Memory B cell (primary cell): ENCODE data around the gene PSORS1C1.
"Not testable (repeated sequence)": the region's sequence is repeated elsewhere in the genome, so short reads cannot be mapped to it uniquely, and the experiment has no call there.

ENCODE experiments used
- ATAC-seq: fragments of 150-1000 bp; cut with Tn5 transposase; 2 replicates; pipeline ENCODE4 v1.10.0; 2021; ENCODE audit warnings: low read depth, mild to moderate bottlenecking, moderate library complexity
- DNase-seq, 2 donors: peaks; one replicate each; pipeline ENCODE4 v3.0.0; 2022; ENCODE audit warnings: low spot score in 2 of 2
- H3K27ac Mint-ChIP-seq: one replicate; pipeline ENCODE4 v1.8.0; 2022; ENCODE audit warnings: mild to moderate bottlenecking, moderate library complexity, mixed read lengths
- H3K27me3 Mint-ChIP-seq: one replicate; pipeline ENCODE4 v1.8.0; 2022; ENCODE audit warnings: mixed read lengths
- H3K36me3 Mint-ChIP-seq: one replicate; pipeline ENCODE4 v1.8.0; 2022; ENCODE audit warnings: mild to moderate bottlenecking, mixed read lengths
- H3K4me1 Mint-ChIP-seq: one replicate; pipeline ENCODE4 v1.8.0; 2022; ENCODE audit warnings: mixed read lengths
- H3K4me3 Mint-ChIP-seq: one replicate; pipeline ENCODE4 v1.8.0; 2022; ENCODE audit warnings: mild to moderate bottlenecking, moderate library complexity, mixed read lengths
- H3K9me3 Mint-ChIP-seq: one replicate; pipeline ENCODE4 v1.8.0; 2022; ENCODE audit warnings: mixed read lengths

PSORS1C1 gene

GRCh38 chr6:31165064-31165832 lies 50.6 kb downstream of the PSORS1C1 start:
- DNase-seq: peak; percentile 45 to 46
- H3K27ac Mint-ChIP-seq: peak overlapping the region; percentile 64
- ATAC-seq: peak; percentile 98

DNA sequence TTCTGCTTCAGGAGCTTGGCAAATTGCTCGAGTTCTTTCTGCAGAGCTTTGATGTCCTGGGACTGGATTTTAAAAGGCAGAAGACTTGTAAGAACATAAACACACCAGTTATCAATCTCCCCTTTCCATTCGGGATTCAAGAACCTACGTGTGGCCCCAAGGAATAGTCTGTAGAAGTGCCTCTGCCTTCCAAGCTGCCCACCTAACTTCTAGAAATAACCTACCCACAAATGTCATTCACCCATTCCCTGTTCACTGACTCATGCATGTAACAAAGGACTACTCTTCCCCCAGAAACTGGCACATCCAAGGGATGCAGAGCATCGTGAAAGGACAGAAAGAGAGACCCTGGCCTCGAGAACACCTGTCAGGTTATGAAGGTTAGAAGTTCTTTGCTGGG lies 51.4 kb downstream of the PSORS1C1 start:
- H3K27me3 Mint-ChIP-seq: no peaks in the 10 kb centered on the region
- H3K9me3 Mint-ChIP-seq: no peaks in the 10 kb centered on the region
- no peak overlapping the region for H3K27ac Mint-ChIP-seq
- DNase-seq: no peak
- H3K36me3 Mint-ChIP-seq: peaks cover 3% of the 10 kb centered on the region
- H3K4me3 Mint-ChIP-seq: no peak overlapping the region
- peaks cover 11% of the 10 kb centered on the region for H3K4me1 Mint-ChIP-seq
- no peak for ATAC-seq

More at GRCh38 chr6:31165064-31165832, 50.6 kb downstream of the PSORS1C1 start:
- not testable (repeated sequence) for H3K27me3 Mint-ChIP-seq, H3K9me3 Mint-ChIP-seq, H3K36me3 Mint-ChIP-seq
- Mint-ChIP-seq H3K4me1 (peaks cover 11% of the 10 kb centered on the region), H3K4me3 (peak overlapping the region; percentile 75)

DNA sequence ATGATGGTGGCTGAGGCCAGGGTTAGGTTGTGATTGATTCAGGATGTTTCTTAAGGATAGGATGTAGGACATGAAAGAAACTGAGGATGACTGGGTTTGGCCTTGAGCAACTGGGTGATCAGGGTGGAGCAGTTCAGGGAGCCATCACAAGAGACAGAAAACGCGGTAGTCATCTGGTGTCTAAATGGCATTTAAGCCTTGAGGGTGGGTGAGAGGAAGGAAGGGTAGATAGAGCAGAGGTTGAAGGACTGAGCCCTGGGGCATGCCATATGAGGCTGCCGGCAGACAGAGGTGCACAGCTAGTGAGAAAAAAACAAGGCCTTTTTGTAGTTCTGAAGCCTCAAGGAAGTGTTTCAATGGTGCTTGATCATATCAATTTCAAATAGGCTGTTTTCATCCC lies 54.0 kb downstream of the PSORS1C1 start:
- DNase-seq (no peak), ATAC-seq (no peak)
- H3K27me3 Mint-ChIP-seq: no peaks in the 10 kb centered on the region
- H3K4me3 Mint-ChIP-seq: no peak overlapping the region
- no peaks in the 10 kb centered on the region for H3K36me3 Mint-ChIP-seq
- H3K4me1 Mint-ChIP-seq: peaks cover 8% of the 10 kb centered on the region
- no peaks in the 10 kb centered on the region for H3K9me3 Mint-ChIP-seq
- no peak overlapping the region for H3K27ac Mint-ChIP-seq

GRCh38 chr6:31169123-31169857 lies 54.7 kb downstream of the PSORS1C1 start:
- H3K27me3 Mint-ChIP-seq: no peaks in the 10 kb centered on the region
- ATAC-seq (no peak), DNase-seq (no peak)
- H3K4me3 Mint-ChIP-seq: no peak overlapping the region
- no peaks in the 10 kb centered on the region for H3K9me3 Mint-ChIP-seq
- no peak overlapping the region for H3K27ac Mint-ChIP-seq
- H3K4me1 Mint-ChIP-seq: peaks cover 8% of the 10 kb centered on the region
- H3K36me3 Mint-ChIP-seq: no peaks in the 10 kb centered on the region

DNA sequence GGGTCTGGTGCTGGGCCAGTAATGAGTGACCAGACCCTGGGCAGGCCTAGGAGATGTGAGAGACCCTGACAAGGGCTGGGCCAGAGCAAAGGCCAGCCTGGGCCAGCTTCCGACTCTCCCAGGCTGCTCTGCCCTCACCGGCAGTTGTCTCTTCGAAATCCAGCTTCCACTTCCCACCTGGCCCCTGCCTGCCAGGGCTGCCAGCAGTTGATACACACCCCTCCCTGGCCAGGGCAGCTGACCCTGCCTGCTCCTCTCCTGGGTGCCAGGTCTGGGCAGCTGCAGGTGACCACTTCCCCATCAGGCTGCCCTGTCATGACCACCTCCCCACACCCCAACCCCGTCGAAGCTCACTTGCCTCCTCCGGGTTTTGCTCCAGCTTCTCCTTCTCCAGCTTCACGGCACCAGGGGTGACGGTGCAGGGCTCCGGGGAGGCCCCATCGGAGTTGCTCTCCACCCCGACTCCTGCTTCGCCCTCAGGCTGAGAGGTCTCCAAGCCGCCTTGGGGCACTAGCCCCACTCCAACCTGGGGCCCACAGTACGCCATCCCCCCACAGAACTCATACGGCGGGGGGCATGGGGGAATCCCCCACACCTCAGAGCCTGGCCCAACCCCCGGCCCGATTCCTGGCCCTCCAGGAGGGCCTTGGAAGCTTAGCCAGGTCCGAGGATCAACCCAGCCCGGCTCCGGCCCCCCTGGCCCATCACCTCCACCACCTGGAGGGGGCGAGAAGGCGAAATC lies 55.4 kb downstream of the PSORS1C1 start:
- H3K27ac Mint-ChIP-seq, ATAC-seq, H3K27me3 Mint-ChIP-seq, H3K36me3 Mint-ChIP-seq, H3K4me3 Mint-ChIP-seq, H3K9me3 Mint-ChIP-seq, H3K4me1 Mint-ChIP-seq, DNase-seq: not testable (repeated sequence)

DNA sequence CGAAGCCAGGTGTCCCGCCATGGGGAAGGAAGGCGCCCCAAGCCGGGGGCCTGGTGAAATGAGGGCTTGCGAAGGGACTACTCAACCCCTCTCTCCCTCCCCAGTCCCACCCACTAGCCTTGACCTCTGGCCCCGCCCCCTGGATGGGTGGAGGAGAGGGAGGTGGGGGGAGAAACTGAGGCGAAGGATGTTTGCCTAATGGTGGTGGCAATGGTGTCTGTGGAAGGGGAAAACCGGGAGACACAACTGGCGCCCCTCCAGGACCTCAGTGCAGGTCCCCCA lies 55.9 kb downstream of the PSORS1C1 start, which contains the start of gene POU5F1:
POU5F1 (minus strand) TSS at position 83 of the 282 bp plus-strand sequence; CDS start at position 21, 62 bp downstream.
- Mint-ChIP-seq H3K9me3 (no peaks in the 10 kb centered on the region), H3K27ac (no peak within 1 kb of the TSS), H3K4me1 (no peaks in the 10 kb centered on the region), H3K36me3 (no peaks in the 10 kb centered on the region), H3K27me3 (no peaks in the 10 kb centered on the region), H3K4me3 (no peak within 1 kb of the TSS)
- ATAC-seq: no peak
- no peak for DNase-seq

DNA sequence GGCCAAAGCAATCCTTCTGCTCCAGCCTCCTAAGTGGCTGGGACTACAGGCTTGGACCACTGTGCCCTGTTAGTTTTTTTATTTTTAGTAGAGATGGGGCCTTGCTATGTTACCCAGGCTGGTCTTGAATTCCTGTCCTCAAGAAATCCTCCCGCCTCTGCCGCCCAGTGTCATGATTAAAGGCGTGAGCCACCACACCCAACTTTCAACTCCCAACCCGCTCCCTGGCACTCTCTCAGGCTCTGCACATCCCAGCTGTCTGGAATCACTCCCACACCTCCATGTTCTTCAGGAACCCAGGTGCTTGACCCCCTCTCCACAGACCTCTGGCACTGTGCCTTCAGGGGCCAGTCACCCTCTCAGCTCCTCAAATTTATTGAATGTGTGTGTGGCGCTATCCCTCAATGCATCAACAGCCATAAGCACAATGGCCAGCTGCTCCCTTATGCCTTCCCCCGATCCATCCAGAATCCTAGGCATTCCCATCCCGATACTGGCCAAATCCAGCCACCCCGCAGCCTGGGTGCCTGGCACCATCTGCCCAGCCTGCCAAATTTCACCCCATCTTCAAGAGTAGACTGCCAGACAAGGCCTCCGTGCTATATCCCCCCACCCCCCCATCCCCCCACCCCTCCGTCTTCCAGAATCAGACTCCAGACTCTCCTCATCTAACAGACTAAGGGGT lies 56.5 kb downstream of the PSORS1C1 start:
- peaks cover 3% of the 10 kb centered on the region for H3K36me3 Mint-ChIP-seq
- no peak overlapping the region for H3K4me3 Mint-ChIP-seq
- H3K9me3 Mint-ChIP-seq: no peaks in the 10 kb centered on the region
- DNase-seq: no peak
- ATAC-seq: no peak
- H3K27me3 Mint-ChIP-seq: no peaks in the 10 kb centered on the region
- H3K27ac Mint-ChIP-seq: no peak overlapping the region
- no peaks in the 10 kb centered on the region for H3K4me1 Mint-ChIP-seq

GRCh38 chr6:31171931-31172905 lies 57.6 kb downstream of the PSORS1C1 start:
- Mint-ChIP-seq H3K4me3 (no peak overlapping the region), H3K27ac (no peak overlapping the region), H3K4me1 (no peaks in the 10 kb centered on the region), H3K36me3 (peaks cover 3% of the 10 kb centered on the region), H3K9me3 (no peaks in the 10 kb centered on the region), H3K27me3 (no peaks in the 10 kb centered on the region)
- ATAC-seq: no peak
- DNase-seq: no peak

DNA sequence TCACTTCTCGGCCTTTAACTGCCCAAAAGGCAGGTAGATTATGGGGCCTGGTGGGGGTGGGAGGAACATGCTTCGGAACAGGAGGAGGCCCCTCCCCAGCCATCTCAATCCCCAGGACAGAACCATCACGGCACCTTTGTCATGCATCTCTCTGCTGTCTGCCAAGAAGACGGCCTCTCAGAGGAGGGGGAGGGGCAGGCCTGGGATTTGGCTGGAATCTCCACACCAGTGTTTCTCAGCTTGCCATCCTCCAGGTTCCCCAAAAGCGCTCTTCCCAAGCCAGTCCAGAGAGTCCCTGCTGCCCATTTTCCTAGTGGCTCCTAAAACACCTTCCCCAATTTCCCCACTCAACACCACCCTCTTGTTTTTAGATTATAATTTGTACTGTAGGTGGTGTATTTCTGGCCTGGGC lies 58.4 kb downstream of the PSORS1C1 start:
- no peak overlapping the region for H3K27ac Mint-ChIP-seq
- no peaks in the 10 kb centered on the region for H3K27me3 Mint-ChIP-seq
- H3K4me1 Mint-ChIP-seq: no peaks in the 10 kb centered on the region
- ATAC-seq (no peak), DNase-seq (no peak)
- H3K36me3 Mint-ChIP-seq: peaks cover 3% of the 10 kb centered on the region
- no peak overlapping the region for H3K4me3 Mint-ChIP-seq
- H3K9me3 Mint-ChIP-seq: no peaks in the 10 kb centered on the region

DNA sequence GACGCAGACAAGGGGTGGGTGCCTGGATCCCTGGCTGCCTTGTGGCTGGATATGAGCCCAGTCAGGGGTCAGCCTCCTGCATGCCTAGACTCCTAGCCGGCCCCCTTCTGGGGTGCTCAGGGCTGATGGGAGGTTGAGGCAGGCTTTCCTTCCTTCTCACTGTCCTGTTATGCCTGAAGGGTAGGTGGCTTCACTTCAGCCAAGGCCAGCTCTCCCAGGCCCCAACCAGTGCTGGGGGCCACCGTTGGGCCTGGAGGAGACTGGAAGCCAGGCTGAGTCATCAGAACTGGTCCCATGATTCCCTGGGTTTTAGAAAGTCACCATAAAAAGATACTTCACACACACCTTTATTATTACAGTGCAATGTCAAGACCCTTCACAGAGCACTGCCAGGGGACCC lies 58.8 kb downstream of the PSORS1C1 start:
- Mint-ChIP-seq H3K9me3 (no peaks in the 10 kb centered on the region), H3K4me3 (no peak overlapping the region), H3K27me3 (no peaks in the 10 kb centered on the region), H3K4me1 (peaks cover 4% of the 10 kb centered on the region), H3K36me3 (peaks cover 3% of the 10 kb centered on the region), H3K27ac (no peak overlapping the region)
- DNase-seq (no peak), ATAC-seq (no peak)

DNA sequence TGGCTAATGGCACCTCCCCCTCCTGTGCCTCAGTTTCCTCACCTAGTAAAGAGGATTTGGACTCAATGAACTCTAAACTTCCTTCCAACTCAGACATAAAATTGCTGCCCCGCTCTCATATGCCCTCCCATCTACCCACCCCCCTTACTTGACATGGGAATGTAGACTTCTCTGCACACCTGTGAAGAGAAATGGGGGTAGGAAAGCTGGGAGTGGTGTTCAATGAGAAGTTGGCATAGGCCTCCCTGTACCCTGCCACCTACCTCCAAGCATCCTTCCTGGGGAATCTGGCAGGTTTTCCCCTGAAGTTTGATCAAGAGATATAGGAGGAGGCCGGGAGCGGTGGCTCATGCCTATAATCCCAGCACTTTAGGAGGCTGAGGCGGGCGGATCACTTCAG lies 59.8 kb downstream of the PSORS1C1 start:
- H3K27ac Mint-ChIP-seq: no peak overlapping the region
- H3K4me1 Mint-ChIP-seq: peaks cover 13% of the 10 kb centered on the region
- DNase-seq (no peak), ATAC-seq (no peak)
- H3K9me3 Mint-ChIP-seq: no peaks in the 10 kb centered on the region
- no peaks in the 10 kb centered on the region for H3K27me3 Mint-ChIP-seq
- H3K36me3 Mint-ChIP-seq: peaks cover 3% of the 10 kb centered on the region
- no peak overlapping the region for H3K4me3 Mint-ChIP-seq

DNA sequence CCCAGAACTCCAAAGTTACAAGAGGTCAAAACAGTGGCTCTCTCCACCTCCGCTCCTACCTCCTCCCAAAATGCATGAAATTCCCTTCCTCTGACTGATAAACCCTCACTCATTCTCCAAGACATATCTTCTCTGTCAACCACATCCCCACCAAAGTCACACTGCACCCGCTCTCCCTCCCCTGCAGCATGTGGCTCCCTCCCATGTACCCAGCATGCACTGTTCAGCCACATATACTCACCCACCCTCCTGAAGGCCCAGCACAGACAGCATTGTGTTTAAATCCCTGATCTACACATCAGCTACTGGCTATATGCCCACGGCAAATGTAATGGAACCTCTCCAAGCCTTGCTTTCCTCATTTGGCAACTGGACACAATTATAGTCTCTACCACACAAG lies 61.4 kb downstream of the PSORS1C1 start:
- peaks cover 3% of the 10 kb centered on the region for H3K36me3 Mint-ChIP-seq
- DNase-seq: no peak
- H3K27ac Mint-ChIP-seq: no peak overlapping the region
- no peak for ATAC-seq
- no peaks in the 10 kb centered on the region for H3K27me3 Mint-ChIP-seq
- H3K4me3 Mint-ChIP-seq: no peak overlapping the region
- H3K9me3 Mint-ChIP-seq: no peaks in the 10 kb centered on the region
- H3K4me1 Mint-ChIP-seq: peaks cover 13% of the 10 kb centered on the region
